ENCODE results near the gene EML4.
A peak's percentile ranks its signal among the peaks of the same experiment; 100 is the strongest.
"Not testable (repeated sequence)": the region's sequence is repeated elsewhere in the genome, so short reads cannot be mapped to it uniquely, and the experiment has no call there.

EML4 gene

GRCh38 chr2:42170619-42171395 lies 1.7 kb downstream of the EML4 start:
- DNase-seq (ENCODE audit: low read depth): no peak
- H3K4me3 ChIP-seq (ENCODE audit: low read length): peak overlapping the region; percentile 88
- TF ChIP-seq, protein P1, sequence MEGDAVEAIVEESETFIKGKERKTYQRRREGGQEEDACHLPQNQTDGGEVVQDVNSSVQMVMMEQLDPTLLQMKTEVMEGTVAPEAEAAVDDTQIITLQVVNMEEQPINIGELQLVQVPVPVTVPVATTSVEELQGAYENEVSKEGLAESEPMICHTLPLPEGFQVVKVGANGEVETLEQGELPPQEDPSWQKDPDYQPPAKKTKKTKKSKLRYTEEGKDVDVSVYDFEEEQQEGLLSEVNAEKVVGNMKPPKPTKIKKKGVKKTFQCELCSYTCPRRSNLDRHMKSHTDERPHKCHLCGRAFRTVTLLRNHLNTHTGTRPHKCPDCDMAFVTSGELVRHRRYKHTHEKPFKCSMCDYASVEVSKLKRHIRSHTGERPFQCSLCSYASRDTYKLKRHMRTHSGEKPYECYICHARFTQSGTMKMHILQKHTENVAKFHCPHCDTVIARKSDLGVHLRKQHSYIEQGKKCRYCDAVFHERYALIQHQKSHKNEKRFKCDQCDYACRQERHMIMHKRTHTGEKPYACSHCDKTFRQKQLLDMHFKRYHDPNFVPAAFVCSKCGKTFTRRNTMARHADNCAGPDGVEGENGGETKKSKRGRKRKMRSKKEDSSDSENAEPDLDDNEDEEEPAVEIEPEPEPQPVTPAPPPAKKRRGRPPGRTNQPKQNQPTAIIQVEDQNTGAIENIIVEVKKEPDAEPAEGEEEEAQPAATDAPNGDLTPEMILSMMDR (conservative IDR thresholded peaks at IDR 0.05; ENCODE audit: low read length): no peak

DNA sequence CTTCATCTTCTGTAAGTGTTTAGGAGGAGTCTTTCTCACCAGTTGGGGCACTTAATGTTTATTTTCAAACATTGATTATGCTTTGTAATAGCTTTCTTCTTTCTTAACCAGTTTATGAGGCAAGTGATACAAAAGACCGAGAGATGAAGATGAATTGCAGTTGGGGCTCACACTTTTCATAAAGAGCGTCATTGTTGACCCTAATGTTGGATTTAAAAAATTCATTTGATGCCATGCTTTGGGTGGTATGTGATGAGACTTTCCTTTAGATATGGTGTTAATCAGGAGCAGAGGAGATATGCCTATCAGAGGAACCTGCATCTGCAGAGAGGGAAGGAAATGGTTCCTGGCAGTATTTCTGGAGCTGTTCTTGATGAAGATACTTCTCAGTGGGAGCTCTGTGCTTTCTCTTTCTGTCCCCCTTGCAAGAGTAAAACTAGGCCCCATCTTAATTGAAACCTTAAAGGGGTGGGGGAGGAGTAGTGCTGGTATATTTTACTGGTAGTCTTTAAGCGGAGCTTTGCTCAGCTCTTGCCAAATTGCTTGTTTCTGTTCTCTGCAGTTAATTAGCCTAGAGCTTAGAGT lies 2.3 kb downstream of the EML4 start:
- TF ChIP-seq, protein P1 (conservative IDR thresholded peaks at IDR 0.05; ENCODE audit: low read length): no peak
- H3K4me3 ChIP-seq (ENCODE audit: low read length): peak overlapping the region; percentile 88
- DNase-seq (ENCODE audit: low read depth): peak; percentile 30

DNA sequence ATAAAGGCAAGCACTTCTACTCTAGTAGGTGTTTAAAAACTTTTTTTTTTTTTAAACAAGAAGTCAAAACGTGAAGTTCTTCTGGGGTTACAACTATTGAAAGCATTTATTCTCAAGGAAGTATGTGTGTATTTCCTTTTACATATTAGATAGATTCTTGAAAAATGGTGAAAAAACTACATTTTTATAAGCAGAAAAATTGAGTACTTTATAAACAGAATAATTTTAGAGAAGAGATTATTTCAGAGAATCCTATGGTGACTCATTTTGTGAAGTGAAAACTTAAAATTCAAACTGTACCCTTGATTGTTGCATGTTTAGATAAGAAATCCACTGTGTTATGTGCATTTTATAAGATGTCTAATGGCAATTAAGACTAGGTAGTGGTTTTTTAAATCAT lies 2.9 kb downstream of the EML4 start:
- H3K4me3 ChIP-seq (ENCODE audit: low read length): peak overlapping the region; percentile 88
- TF ChIP-seq, protein P1 (conservative IDR thresholded peaks at IDR 0.05; ENCODE audit: low read length): no peak
- no peak for DNase-seq (ENCODE audit: low read depth)

GRCh38 chr2:42172566-42172965 lies 3.4 kb downstream of the EML4 start:
- H3K4me3 ChIP-seq (ENCODE audit: low read length): no peak overlapping the region
- DNase-seq (ENCODE audit: low read depth): no peak
- TF ChIP-seq, protein P1 (conservative IDR thresholded peaks at IDR 0.05; ENCODE audit: low read length): no peak

DNA sequence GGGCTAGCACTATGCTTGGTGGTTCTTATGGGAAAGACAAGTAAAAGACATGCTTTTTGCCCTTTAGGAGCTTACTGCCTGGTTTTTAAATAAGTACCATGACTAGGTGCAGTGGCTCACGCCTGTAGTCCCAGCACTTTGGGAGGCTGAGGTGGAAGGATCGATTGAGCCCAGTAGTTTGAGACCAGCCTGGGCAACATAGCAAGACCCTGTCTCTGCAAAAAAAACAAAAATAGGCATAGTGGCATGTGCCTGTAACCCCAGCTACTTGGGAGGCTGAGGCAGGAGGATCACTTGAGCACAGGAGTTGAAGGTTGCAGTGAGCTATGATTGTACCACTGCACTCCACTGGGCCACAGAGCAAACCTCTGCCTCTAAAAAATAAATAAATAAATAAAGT lies 4.3 kb downstream of the EML4 start:
- H3K4me3 ChIP-seq (ENCODE audit: low read length); DNase-seq (ENCODE audit: low read depth): not testable (repeated sequence)

DNA sequence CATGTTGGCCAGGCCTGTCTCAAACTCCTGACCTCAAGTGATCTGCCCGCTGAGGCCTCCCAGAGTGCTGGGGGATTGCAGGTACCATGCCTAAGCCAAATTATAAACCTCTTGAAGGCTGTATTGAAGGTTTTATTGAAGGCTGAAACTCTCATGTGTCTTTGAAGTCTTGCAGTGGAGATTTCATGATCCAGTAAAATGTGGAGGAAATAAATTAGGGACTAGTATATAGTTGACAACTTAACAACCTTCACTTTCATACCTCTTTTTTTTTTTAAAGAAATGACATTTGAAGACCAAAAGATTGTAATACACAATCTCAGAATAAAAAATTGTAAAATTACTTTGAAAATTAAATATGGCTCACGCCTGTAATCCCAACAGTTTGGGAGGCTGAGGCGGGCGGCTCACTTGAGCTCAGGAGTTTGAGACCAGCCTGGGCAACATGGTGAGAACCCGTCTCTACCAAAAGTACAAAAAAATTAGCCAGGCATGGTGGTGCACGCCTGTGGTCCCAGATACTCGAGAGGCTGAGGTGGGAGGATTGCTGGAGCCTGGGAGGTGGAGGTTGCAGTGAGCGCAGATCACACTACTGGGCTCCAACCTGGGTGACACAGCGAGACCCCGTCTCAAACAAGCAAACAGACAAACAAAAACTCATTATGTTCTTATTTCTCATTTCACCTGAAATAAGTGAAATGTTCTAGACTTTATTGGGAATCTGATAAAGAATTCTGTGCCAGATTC lies 8.0 kb downstream of the EML4 start:
- DNase-seq (ENCODE audit: low read depth): no peak
- TF ChIP-seq, protein P1 (conservative IDR thresholded peaks at IDR 0.05; ENCODE audit: low read length): no peak
- no peak overlapping the region for H3K4me3 ChIP-seq (ENCODE audit: low read length)

DNA sequence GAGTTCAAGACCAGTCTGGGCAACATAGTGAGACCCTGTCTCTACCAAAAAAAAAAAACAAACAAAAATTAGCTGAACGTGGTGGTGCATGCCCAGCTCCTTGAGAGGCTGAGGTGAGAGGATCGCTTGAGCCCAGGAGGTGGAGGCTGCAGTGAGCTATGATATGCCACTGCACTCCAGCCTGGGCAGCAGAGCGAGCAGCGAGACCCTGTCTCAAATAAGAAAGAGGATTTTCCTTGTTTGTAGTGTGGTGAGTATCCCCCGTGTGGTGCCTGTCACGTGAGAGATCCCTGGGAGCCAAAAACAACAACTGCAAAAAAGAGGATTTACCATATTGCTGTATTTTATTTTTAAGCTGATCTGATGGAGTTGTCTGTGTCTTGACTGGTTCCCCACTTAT lies 9.2 kb downstream of the EML4 start:
- DNase-seq (ENCODE audit: low read depth): no peak
- no peak overlapping the region for H3K4me3 ChIP-seq (ENCODE audit: low read length)
- TF ChIP-seq, protein P1 (conservative IDR thresholded peaks at IDR 0.05; ENCODE audit: low read length): no peak
